Measurements from ENCODE around the gene CHSY1. TPM values are rescaled to one million over a fixed set of nuclear protein-coding genes. Genes with fewer than 3 reads are reported as not detected.
A peak's percentile ranks its signal among the peaks of the same experiment; 100 is the strongest.
"Not testable (repeated sequence)": the region's sequence is repeated elsewhere in the genome, so short reads cannot be mapped to it uniquely, and the experiment has no call there.

Gene CHSY1
- polyA plus RNA-seq, 1 experiment: 49.2 TPM

- Histone ChIP-seq H3K27ac (ENCODE audit: low read depth, low read length) (peak within 1 kb of the TSS; percentile 93), H3K4me3 (ENCODE audit: low read depth, low read length) (peak within 1 kb of the TSS; percentile 65), H3K27me3 (ENCODE audit: control insufficient read depth, insufficient read depth, low read length) (no peaks in the 10 kb centered on the region), H3K9me3 (ENCODE audit: control insufficient read depth, insufficient read depth, low read length) (no peaks in the 10 kb centered on the region)
- DNase-seq (ENCODE audit: low read depth, low spot score): peak; percentile 81
- ChIA-PET CTCF (interaction anchor here (1.0 to 3.1 kb wide), 3 partner anchors 279 to 346 kb away, joined by 3 to 30 read pairs (median 3); no protein-coding TSS in a partner anchor), POLR2A (interaction anchor here (0.6 to 0.8 kb wide), 4 partner anchors 39 to 1818 kb away, joined by 3 to 4 read pairs (median 3); no protein-coding TSS in a partner anchor)
- no peak for TF ChIP-seq CTCF (IDR thresholded peaks at IDR 0.05; ENCODE audit: low read depth, low read length)
These were observed 43.1 kb upstream of the CHSY1 start, which contains the start of gene SNRPA1 for GRCh38 chr15:101294731-101295606. TSS of gene SNRPA1 (minus strand) at chr15:101295248. CDS start at chr15:101295178, 70 bp downstream.

GRCh38 chr15:101293122-101293521 is 41.3 kb upstream of the CHSY1 start:
- no peak overlapping the region for H3K27ac ChIP-seq (ENCODE audit: low read depth, low read length)
- H3K9me3 ChIP-seq (ENCODE audit: control insufficient read depth, insufficient read depth, low read length): no peaks in the 10 kb centered on the region
- CTCF ChIA-PET: interaction anchor here (0.9 to 3.1 kb wide), 2 partner anchors 277 to 348 kb away, joined by 3 to 30 read pairs; no protein-coding TSS in a partner anchor
- DNase-seq (ENCODE audit: low read depth, low spot score): no peak
- H3K4me3 ChIP-seq (ENCODE audit: low read depth, low read length): peak overlapping the region; percentile 65
- POLR2A ChIA-PET: interaction anchor here (1.0 kb wide), 1 partner anchor 26 kb away, joined by 3 read pairs; no protein-coding TSS in a partner anchor
- no peaks in the 10 kb centered on the region for H3K27me3 ChIP-seq (ENCODE audit: control insufficient read depth, insufficient read depth, low read length)
- no peak for TF ChIP-seq CTCF (IDR thresholded peaks at IDR 0.05; ENCODE audit: low read depth, low read length)

- TF ChIP-seq CTCF (IDR thresholded peaks at IDR 0.05; ENCODE audit: low read depth, low read length): peak; percentile 60
- POLR2A ChIA-PET: interaction anchor here (0.7 kb wide), 1 partner anchor 21 kb away, joined by 3 read pairs; no protein-coding TSS in a partner anchor
These were observed 37.2 kb upstream of the CHSY1 start for GRCh38 chr15:101288905-101289513.

GRCh38 chr15:101287342-101287741 is 35.5 kb upstream of the CHSY1 start:
- CTCF ChIA-PET: interaction anchor here (0.9 to 5.0 kb wide), 4 partner anchors 247 to 354 kb away, joined by 3 to 58 read pairs (median 4); no protein-coding TSS in a partner anchor
- H3K9me3 ChIP-seq (ENCODE audit: control insufficient read depth, insufficient read depth, low read length); H3K27ac ChIP-seq (ENCODE audit: low read depth, low read length); H3K4me3 ChIP-seq (ENCODE audit: low read depth, low read length); DNase-seq (ENCODE audit: low read depth, low spot score); H3K27me3 ChIP-seq (ENCODE audit: control insufficient read depth, insufficient read depth, low read length); POLR2A ChIA-PET: not testable (repeated sequence)

More at GRCh38 chr15:101288905-101289513, 37.2 kb upstream of the CHSY1 start:
- no peak for DNase-seq (ENCODE audit: low read depth, low spot score)
- Histone ChIP-seq H3K27ac (ENCODE audit: low read depth, low read length) (no peak overlapping the region), H3K9me3 (ENCODE audit: control insufficient read depth, insufficient read depth, low read length) (no peaks in the 10 kb centered on the region), H3K27me3 (ENCODE audit: control insufficient read depth, insufficient read depth, low read length) (no peaks in the 10 kb centered on the region), H3K4me3 (ENCODE audit: low read depth, low read length) (no peak overlapping the region)
- CTCF ChIA-PET: interaction anchor here (0.5 to 5.0 kb wide), 13 partner anchors 9 to 403 kb away, joined by 3 to 58 read pairs (median 5); no protein-coding TSS in a partner anchor

- H3K27ac ChIP-seq (ENCODE audit: low read depth, low read length): no peak overlapping the region
- H3K4me3 ChIP-seq (ENCODE audit: low read depth, low read length): no peak overlapping the region
- ChIA-PET POLR2A (no interaction called here), CTCF (interaction anchor here (0.8 to 5.0 kb wide), 3 partner anchors 354 to 359 kb away, joined by 3 to 58 read pairs (median 14); no protein-coding TSS in a partner anchor)
- DNase-seq (ENCODE audit: low read depth, low spot score): no peak
- TF ChIP-seq CTCF (IDR thresholded peaks at IDR 0.05; ENCODE audit: low read depth, low read length): no peak
- H3K9me3 ChIP-seq (ENCODE audit: control insufficient read depth, insufficient read depth, low read length): no peaks in the 10 kb centered on the region
- no peaks in the 10 kb centered on the region for H3K27me3 ChIP-seq (ENCODE audit: control insufficient read depth, insufficient read depth, low read length)
These were observed 34.7 kb upstream of the CHSY1 start for GRCh38 chr15:101286471-101287114.
